Measurements from ENCODE around the gene POLR1D.

GRCh38 chr13:27605099-27605498, 16.6 kb upstream of the POLR1D start:
- TF ChIP-seq POLR2A (IDR thresholded peaks at IDR 0.05; ENCODE audit: extremely low read depth, insufficient read length), result no peak
- no peak for TF ChIP-seq CTCF (IDR thresholded peaks at IDR 0.05; ENCODE audit: low read depth, low read length)
- TF ChIP-seq, protein P1, sequence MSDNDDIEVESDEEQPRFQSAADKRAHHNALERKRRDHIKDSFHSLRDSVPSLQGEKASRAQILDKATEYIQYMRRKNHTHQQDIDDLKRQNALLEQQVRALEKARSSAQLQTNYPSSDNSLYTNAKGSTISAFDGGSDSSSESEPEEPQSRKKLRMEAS (IDR thresholded peaks at IDR 0.05; ENCODE audit: low read depth, low read length), result no peak

Data from NB4 (cell line).